OCI-LY7 (cell line): Measurements from ENCODE around the gene BTBD2. TPM values are rescaled to one million over a fixed set of nuclear protein-coding genes. Genes with fewer than 3 reads are reported as not detected.

Source experiments
- BruUV-seq: library from RNA; stranded (reverse); fragments of 400-500 nt; replicated peaks from 2 replicates; lab custom pipeline; 2021; lab: Mats Ljungman, UMichigan
- CTCF ChIA-PET: fragments of 300-600 bp; sonication (Branson Sonifier 250); formaldehyde crosslinking; loops from one replicate; lab custom pipeline; 2022; ENCODE audit warnings: antibody characterized with exemption; ENCODE audit not compliant: unreplicated experiment; lab: Charles Lee
- POLR2A ChIA-PET: fragments of 300-600 bp; sonication (Branson Sonifier 250); formaldehyde crosslinking; loops from one replicate; lab custom pipeline; 2022; ENCODE audit warnings: antibody characterized with exemption; lab: Charles Lee
- DNase-seq: peaks from one replicate; pipeline ENCODE4 v3.0.0-alpha.2; 2015; ENCODE audit warnings: low spot score
- H2AFZ ChIP-seq: fragments of 200-600 bp; sonication (generic), shearing (Covaris generic); 2 replicates; pipeline ENCODE4 v1.6.1; 2014; ENCODE audit warnings: mild to moderate bottlenecking, antibody characterized with exemption, low read length, moderate library complexity
- H3K27ac ChIP-seq: fragments of 200-600 bp; sonication (generic); 2 replicates; pipeline ENCODE4 v1.5.1; 2014; ENCODE audit warnings: mixed run types, low read depth, mild to moderate bottlenecking, moderate library complexity, low read length, inconsistent platforms; ENCODE audit not compliant: poor library complexity, severe bottlenecking
- H3K36me3 ChIP-seq: fragments of 200-600 bp; sonication (generic); 2 replicates; pipeline ENCODE4 v1.6.1; 2014; ENCODE audit warnings: mild to moderate bottlenecking, antibody characterized with exemption, low read length, moderate library complexity, mixed read lengths; ENCODE audit not compliant: insufficient read depth
- H3K4me1 ChIP-seq: fragments of 200-600 bp; sonication (generic); 2 replicates; pipeline ENCODE4 v1.5.1; 2014; ENCODE audit warnings: mild to moderate bottlenecking, low read length; ENCODE audit not compliant: insufficient read depth, poor library complexity, severe bottlenecking
- H3K4me2 ChIP-seq: fragments of 200-600 bp; sonication (generic); 2 replicates; pipeline ENCODE4 v1.6.1; 2014; ENCODE audit warnings: mild to moderate bottlenecking, low read length
- H3K4me3 ChIP-seq: fragments of 200-600 bp; sonication (generic); 2 replicates; pipeline ENCODE4 v1.5.1; 2014; ENCODE audit warnings: mild to moderate bottlenecking, low read depth, low read length; ENCODE audit not compliant: poor library complexity, severe bottlenecking
- H3K79me2 ChIP-seq: fragments of 200-600 bp; sonication (generic); 2 replicates; pipeline ENCODE4 v1.6.1; 2016; ENCODE audit warnings: low read depth, mild to moderate bottlenecking, low read length, moderate library complexity, mixed read lengths; ENCODE audit not compliant: insufficient read depth
- H3K9me2 ChIP-seq: fragments of 200-600 bp; sonication (generic); 2 replicates; pipeline ENCODE4 v1.6.1; 2016; ENCODE audit warnings: mild to moderate bottlenecking, low read length, mixed read lengths; ENCODE audit not compliant: insufficient read depth
- H3K9me3 ChIP-seq: fragments of 200-600 bp; sonication (generic); 2 replicates; pipeline ENCODE4 v1.6.1; 2014; ENCODE audit warnings: mild to moderate bottlenecking, mixed run types, low read length, mixed read lengths
- H4K20me1 ChIP-seq: fragments of 200-600 bp; sonication (generic); 2 replicates; pipeline ENCODE4 v1.6.1; 2014; ENCODE audit warnings: mild to moderate bottlenecking, antibody characterized with exemption, low read length, moderate library complexity, mixed read lengths; ENCODE audit not compliant: insufficient read depth
- CTCF ChIP-seq: fragments of 200-600 bp; sonication (generic); conservative IDR thresholded peaks from 2 replicates; pipeline ENCODE4 v1.5.1; 2014; ENCODE audit warnings: mild to moderate bottlenecking, antibody characterized with exemption, low read length, moderate library complexity, mixed read lengths
- EZH2phosphoT487 ChIP-seq: fragments of 200-600 bp; sonication (generic); IDR thresholded peaks from 2 replicates; pipeline ENCODE4 v1.6.1; 2018; ENCODE audit warnings: low read depth, borderline replicate concordance, mild to moderate bottlenecking, mixed run types, antibody characterized with exemption, low read length, moderate library complexity, mixed read lengths
- intact Hi-C: fragments of 100-400 bp; cut with micrococcal nuclease; formaldehyde crosslinking; loops from one replicate; pipeline ENCODE4 v1.10.0; 2022; ENCODE audit not compliant: unreplicated experiment
- total RNA-seq, 2 experiments: library from RNA; depleted of rRNA in 1 of 2; stranded (reverse); fragments of >200 nt in 1 of 2; shearing (Covaris generic) in 1 of 2; gene quantifications; 2 replicates each; pipeline ENCODE4 v1.2.3, GENCODE V29; 2014 to 2022

BTBD2 gene
- total RNA-seq, 2 experiments from 2014 or later: 53.9 to 91.6 TPM

- ChIA-PET CTCF (no interaction called here), POLR2A (no interaction called here)
- Histone ChIP-seq H3K4me3 (peak overlapping the region; percentile 98), H3K79me2 (peaks cover 30% of the 10 kb centered on the region), H3K36me3 (peaks cover 56% of the 10 kb centered on the region), H4K20me1 (0 out of 2 replicates have a peak, but pooled peaks cover 6% of the 10 kb centered on the region), H3K27ac (peak overlapping the region; percentile 16), H3K9me3 (no peaks in the 10 kb centered on the region), H3K9me2 (no peaks in the 10 kb centered on the region), H2AFZ (no peak overlapping the region), H3K4me1 (peaks cover 59% of the 10 kb centered on the region), H3K4me2 (peak overlapping the region; percentile 93)
- intact Hi-C loops: no loop called here
- BruUV-seq: no TSS peak
- TF ChIP-seq CTCF: no peak
- TF ChIP-seq EZH2phosphoT487: no peak
- no peak for DNase-seq
These were observed 32.1 kb upstream of the BTBD2 start for GRCh38 chr19:2047449-2048103.

GRCh38 chr19:2047076-2047448 lies 31.5 kb upstream of the BTBD2 start:
- Histone ChIP-seq H3K27ac (no peak overlapping the region), H3K9me3 (no peaks in the 10 kb centered on the region), H2AFZ (no peak overlapping the region), H3K4me3 (no peak overlapping the region), H3K79me2 (peaks cover 30% of the 10 kb centered on the region), H3K9me2 (no peaks in the 10 kb centered on the region), H3K4me1 (peaks cover 58% of the 10 kb centered on the region), H3K4me2 (no peak overlapping the region), H4K20me1 (0 out of 2 replicates have a peak, but pooled peaks cover 6% of the 10 kb centered on the region), H3K36me3 (peaks cover 60% of the 10 kb centered on the region)
- ChIA-PET CTCF (no interaction called here), POLR2A (no interaction called here)
- DNase-seq: no peak
- no TSS peak for BruUV-seq
- intact Hi-C loops: no loop called here
- TF ChIP-seq CTCF (peak; percentile 42; the same call in 1 of the 2 replicates), EZH2phosphoT487 (no peak)
